IMR-90 (cell line): ENCODE results near the gene MBOAT1. TPM values are rescaled to one million over a fixed set of nuclear protein-coding genes. Genes with fewer than 3 reads are reported as not detected.

Experiments
- ATAC-seq: fragments of 200-7000 bp; cut with Tn5 transposase; 2 replicates; pipeline ENCODE4 v1.9.1; 2020; ENCODE audit warnings: low read depth, mild to moderate bottlenecking, moderate library complexity
- BruUV-seq: library from RNA; stranded (reverse); fragments of 400-500 nt; replicated peaks from 2 replicates; lab custom pipeline; 2021; lab: Mats Ljungman, UMichigan
- CTCF ChIA-PET: fragments of 300-600 bp; formaldehyde crosslinking; extraction: SDS; loops from one replicate; lab custom pipeline; 2021; ENCODE audit warnings: antibody characterized with exemption; lab: Yijun Ruan, JAX
- POLR2A ChIA-PET: fragments of 300-600 bp; sonication (Branson Sonifier 250); formaldehyde crosslinking; loops from one replicate; lab custom pipeline; 2022; ENCODE audit warnings: antibody characterized with exemption; ENCODE audit not compliant: unreplicated experiment; lab: Charles Lee
- DNase-seq: peaks from one replicate; pipeline ENCODE4 v3.0.0; 2013
- H2AFZ ChIP-seq: replicated peaks from 2 replicates; pipeline ENCODE3; 2013; ENCODE audit warnings: low read length, mild to moderate bottlenecking; ENCODE audit not compliant: poor library complexity
- H2AK5ac ChIP-seq: 2 replicates; pipeline ENCODE4 v1.6.1; 2013; ENCODE audit warnings: low read depth, low read length, inconsistent platforms
- H2AK9ac ChIP-seq: replicated peaks from 2 replicates; pipeline ENCODE3; 2013; ENCODE audit warnings: mild to moderate bottlenecking, low read depth, low read length, moderate library complexity; ENCODE audit not compliant: poor library complexity
- H2BK120ac ChIP-seq: 2 replicates; pipeline ENCODE4 v1.6.1; 2013; ENCODE audit warnings: low read depth, low read length, inconsistent platforms
- H2BK15ac ChIP-seq: 3 replicates; pipeline ENCODE4 v1.6.1; 2013; ENCODE audit warnings: low read depth, low read length, inconsistent platforms
- H2BK20ac ChIP-seq: 2 replicates; pipeline ENCODE4 v1.6.1; 2013; ENCODE audit warnings: low read depth, mild to moderate bottlenecking, inconsistent platforms, low read length, moderate library complexity
- H2BK5ac ChIP-seq: 2 replicates; pipeline ENCODE4 v1.6.1; 2013; ENCODE audit warnings: mild to moderate bottlenecking, low read depth, low read length, inconsistent platforms; ENCODE audit not compliant: poor library complexity, severe bottlenecking
- H3K14ac ChIP-seq: replicated peaks from 2 replicates; pipeline ENCODE4 v1.6.1; 2013; ENCODE audit warnings: low read depth, low read length, inconsistent platforms
- H3K18ac ChIP-seq: 2 replicates; pipeline ENCODE4 v1.6.1; 2013; ENCODE audit warnings: low read depth, low read length, control low read depth
- H3K23ac ChIP-seq: 2 replicates; pipeline ENCODE4 v1.6.1; 2013; ENCODE audit warnings: low read depth, low read length, inconsistent platforms
- H3K27ac ChIP-seq: 2 replicates; pipeline ENCODE4 v1.5.1; 2013; ENCODE audit warnings: mild to moderate bottlenecking, control low read depth, low read length; ENCODE audit not compliant: insufficient read depth
- H3K27me3 ChIP-seq: 2 replicates; pipeline ENCODE4 v1.6.1; 2013; ENCODE audit warnings: low read length; ENCODE audit not compliant: control insufficient read depth, insufficient read depth
- H3K36me3 ChIP-seq: 2 replicates; pipeline ENCODE4 v1.6.1; 2013; ENCODE audit warnings: low read length, mixed read lengths; ENCODE audit not compliant: control insufficient read depth, insufficient read depth
- H3K4ac ChIP-seq: 2 replicates; pipeline ENCODE4 v1.6.1; 2013; ENCODE audit warnings: low read depth, low read length, inconsistent platforms
- H3K4me1 ChIP-seq: 2 replicates; pipeline ENCODE4 v1.6.1; 2013; ENCODE audit warnings: low read length, mixed read lengths; ENCODE audit not compliant: control insufficient read depth, insufficient read depth
- H3K4me2 ChIP-seq: 2 replicates; pipeline ENCODE4 v1.6.1; 2013; ENCODE audit warnings: low read depth, mild to moderate bottlenecking, control low read depth, low read length, moderate library complexity
- H3K4me3 ChIP-seq: 2 replicates; pipeline ENCODE4 v1.5.1; 2013; ENCODE audit warnings: low read depth, mild to moderate bottlenecking, control low read depth, low read length, moderate library complexity; ENCODE audit not compliant: insufficient read depth
- H3K56ac ChIP-seq: 2 replicates; pipeline ENCODE4 v1.6.1; 2013; ENCODE audit warnings: low read length, inconsistent platforms; ENCODE audit not compliant: insufficient read depth; ENCODE audit errors: extremely low read depth
- H3K79me1 ChIP-seq, 2 experiments: 2 replicates each; pipeline ENCODE4 v1.6.1; 2013; ENCODE audit warnings: low read length in 2 of 2, inconsistent platforms in 1 of 2, low read depth in 1 of 2
- H3K9ac ChIP-seq: 2 replicates; pipeline ENCODE4 v1.6.1; 2013; ENCODE audit warnings: low read depth, low read length, control low read depth
- H3K9me1 ChIP-seq: 2 replicates; pipeline ENCODE4 v1.6.1; 2013; ENCODE audit warnings: low read length, inconsistent platforms; ENCODE audit not compliant: insufficient read depth
- H3K9me3 ChIP-seq: 2 replicates; pipeline ENCODE4 v1.6.1; 2013; ENCODE audit warnings: low read length; ENCODE audit not compliant: control insufficient read depth, insufficient read depth
- H4K20me1 ChIP-seq: 2 replicates; pipeline ENCODE4 v1.6.1; 2013; ENCODE audit warnings: low read length, inconsistent platforms; ENCODE audit not compliant: insufficient read depth
- H4K5ac ChIP-seq: 2 replicates; pipeline ENCODE4 v1.6.1; 2013; ENCODE audit warnings: mild to moderate bottlenecking, low read depth, low read length, control low read depth
- H4K8ac ChIP-seq, 2 experiments: 2 replicates each; pipeline ENCODE4 v1.6.1; 2013; ENCODE audit warnings: low read depth in 2 of 2, low read length in 2 of 2, control low read depth in 1 of 2, inconsistent platforms in 1 of 2
- H4K91ac ChIP-seq: 2 replicates; pipeline ENCODE4 v1.6.1; 2013; ENCODE audit warnings: low read depth, low read length, inconsistent platforms; ENCODE audit not compliant: insufficient read depth
- BHLHE40 ChIP-seq: fragments of 150-350 bp; IDR thresholded peaks from 2 replicates; pipeline ENCODE4 v1.6.1; 2016; ENCODE audit warnings: mild to moderate bottlenecking, low read depth, low read length
- CEBPB ChIP-seq: IDR thresholded peaks from 2 replicates; pipeline ENCODE4 v1.6.1; 2012; ENCODE audit warnings: low read depth, low read length, improper control_type of control experiment
- CHD1 ChIP-seq: IDR thresholded peaks from 2 replicates; pipeline ENCODE4 v1.6.1; 2012; ENCODE audit warnings: low read depth, low read length, improper control_type of control experiment
- CTCF ChIP-seq: conservative IDR thresholded peaks from 2 replicates; pipeline ENCODE4 v1.5.1; 2012; ENCODE audit warnings: mild to moderate bottlenecking, low read depth, low read length, improper control_type of control experiment
- FOS ChIP-seq: fragments of 150-350 bp; IDR thresholded peaks from 2 replicates; pipeline ENCODE4 v1.6.1; 2016; ENCODE audit warnings: low read depth, low read length
- MAFK ChIP-seq: IDR thresholded peaks from 2 replicates; pipeline ENCODE4 v1.6.1; 2012; ENCODE audit warnings: low read depth, low read length, improper control_type of control experiment
- MXI1 ChIP-seq: IDR thresholded peaks from 2 replicates; pipeline ENCODE4 v1.6.1; 2012; ENCODE audit warnings: low read depth, mild to moderate bottlenecking, low read length, moderate library complexity, borderline replicate concordance
- NFE2L2 ChIP-seq: fragments of 150-350 bp; IDR thresholded peaks from 2 replicates; pipeline ENCODE4 v1.6.1; 2016; ENCODE audit warnings: low read depth, mild to moderate bottlenecking, low read length
- POLR2A ChIP-seq: IDR thresholded peaks from 2 replicates; pipeline ENCODE4 v1.6.1; 2012; ENCODE audit warnings: mild to moderate bottlenecking, low read depth, low read length
- RAD21 ChIP-seq: IDR thresholded peaks from 2 replicates; pipeline ENCODE4 v1.6.1; 2012; ENCODE audit warnings: low read length, improper control_type of control experiment
- RCOR1 ChIP-seq: IDR thresholded peaks from 2 replicates; pipeline ENCODE4 v1.6.1; 2012; ENCODE audit warnings: mild to moderate bottlenecking, low read length, improper control_type of control experiment; ENCODE audit not compliant: insufficient replicate concordance
- RFX5 ChIP-seq: IDR thresholded peaks from 2 replicates; pipeline ENCODE4 v1.8.0; 2012; ENCODE audit warnings: low read depth, mild to moderate bottlenecking, low read length, moderate library complexity
- SMC3 ChIP-seq: fragments of 150-350 bp; IDR thresholded peaks from 2 replicates; pipeline ENCODE4 v1.6.1; 2016; ENCODE audit warnings: low read depth, mild to moderate bottlenecking, antibody characterized with exemption, low read length, moderate library complexity
- WGBS, 2 experiments: methylation state at CpG; one replicate each; pipeline versions ENCODE4 v1.1.5 to v1.1.7; 2013; ENCODE audit warnings: missing lambda C conversion rate in 2 of 2; ENCODE audit not compliant: insufficient read length in 1 of 2; ENCODE audit errors: extremely low coverage in 2 of 2; 5-methylcytosine and 5-hydroxymethylcytosine counted together
- dilution Hi-C: fragments of 300-500 bp; cut with HindIII; formaldehyde crosslinking; loops from one replicate; pipeline ENCODE4 v1.14.3; 2018; ENCODE audit warnings: low sequenced_read_pairs; ENCODE audit not compliant: unreplicated experiment
- in situ Hi-C: fragments of 300-500 bp; cut with MboI; formaldehyde crosslinking; loops from 3 replicates; pipeline ENCODE4 v1.14.3; 2019; ENCODE audit warnings: low sequenced_read_pairs, inconsistent platforms, mixed read lengths
- intact Hi-C: fragments of 100-400 bp; cut with micrococcal nuclease; formaldehyde crosslinking; loops from 2 replicates; pipeline ENCODE4 v1.10.0; 2022
- polyA plus RNA-seq, 3 experiments: library from polyadenylated mRNA; depleted of rRNA; stranded (reverse); fragments of >200 nt; gene quantifications; 2 replicates each; pipeline ENCODE4 v1.2.3, GENCODE V29; 2012; ENCODE audit warnings: low replicate concordance in 1 of 3
- total RNA-seq: library from RNA; depleted of rRNA; stranded (reverse); fragments of >200 nt; gene quantifications from 2 replicates; pipeline ENCODE4 v1.2.3, GENCODE V29; 2012
- TF ChIP-seq, protein P1 (sequence below): fragments of 150-350 bp; IDR thresholded peaks from 2 replicates; pipeline ENCODE4 v1.6.1; 2016; ENCODE audit warnings: low read depth, mild to moderate bottlenecking, low read length, moderate library complexity, borderline replicate concordance
- TF ChIP-seq, protein P2 (sequence below): fragments of 150-350 bp; IDR thresholded peaks from 2 replicates; pipeline ENCODE4 v1.6.1; 2017; ENCODE audit warnings: mild to moderate bottlenecking, antibody characterized with exemption, low read length, low read depth

The MBOAT1 gene
- total and polyA plus RNA-seq, 2 of the 4 experiments (the other 2 are of a cell fraction), result 1.6 to 4.7 TPM

DNA sequence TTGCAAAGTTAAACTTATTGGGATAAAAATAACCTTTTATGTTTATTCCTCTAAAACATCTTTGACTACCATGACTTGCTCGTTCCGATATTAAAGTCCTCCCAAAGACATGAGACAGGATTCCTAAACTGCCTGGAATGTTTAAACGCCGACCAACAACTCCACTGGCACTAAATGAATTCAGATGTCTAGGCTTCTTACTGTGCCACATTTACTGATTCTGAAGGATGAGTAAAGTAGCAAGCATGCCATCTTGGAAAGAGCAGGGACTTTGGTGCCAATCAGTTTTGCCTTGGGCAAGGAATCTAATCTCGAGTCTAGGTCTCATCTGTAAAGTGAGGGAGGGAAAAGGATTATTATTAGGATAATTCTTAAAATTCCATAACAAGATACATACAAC, 25.3 kb downstream of the MBOAT1 start:
- POLR2A ChIA-PET, result no interaction called here
- in situ Hi-C loops, result no loop called here
- H3K9ac ChIP-seq, result no peak overlapping the region
- CTCF ChIA-PET, result interaction anchor here (0.8 kb wide), 1 partner anchor 12 kb away, joined by 4 read pairs; no protein-coding TSS in a partner anchor
- H3K56ac ChIP-seq, result no peak overlapping the region
- H3K79me1 ChIP-seq, result no peaks in the 10 kb centered on the region; a peak in 2 of 4 replicates
- no peaks in the 10 kb centered on the region for H3K4me1 ChIP-seq
- H4K8ac ChIP-seq, result no peak overlapping the region
- peak overlapping the region; percentile 45; the same call in 1 of the 2 replicates for H3K4ac ChIP-seq
- no peak overlapping the region for H3K18ac ChIP-seq
- intact Hi-C loops, result no loop called here
- no peak overlapping the region for H3K4me2 ChIP-seq
- H2BK120ac ChIP-seq, result no peak overlapping the region
- no peaks in the 10 kb centered on the region for H3K27me3 ChIP-seq
- H4K91ac ChIP-seq, result no peak overlapping the region
- H2AFZ ChIP-seq, result no peak overlapping the region
- no peak overlapping the region for H4K5ac ChIP-seq
- no peak overlapping the region for H2AK9ac ChIP-seq
- no peaks in the 10 kb centered on the region for H3K9me3 ChIP-seq
- DNase-seq, result no peak
- no peaks in the 10 kb centered on the region for H3K36me3 ChIP-seq
- ATAC-seq, result peak; percentile 40
- no TSS peak for BruUV-seq
- dilution Hi-C loops, result no loop called here
- no peak overlapping the region for H3K23ac ChIP-seq
- no CpG with 5 or more reads among the region's 5 CpGs for WGBS, 2 experiments
- no peak overlapping the region for H3K14ac ChIP-seq
- TF ChIP-seq MAFK (no peak), POLR2A (no peak), RCOR1 (no peak), BHLHE40 (no peak), NFE2L2 (no peak), RFX5 (no peak), CTCF (no peak), CHD1 (no peak), RAD21 (no peak), SMC3 (no peak), MXI1 (no peak), FOS (no peak), CEBPB (no peak)
- TF ChIP-seq, protein P1, sequence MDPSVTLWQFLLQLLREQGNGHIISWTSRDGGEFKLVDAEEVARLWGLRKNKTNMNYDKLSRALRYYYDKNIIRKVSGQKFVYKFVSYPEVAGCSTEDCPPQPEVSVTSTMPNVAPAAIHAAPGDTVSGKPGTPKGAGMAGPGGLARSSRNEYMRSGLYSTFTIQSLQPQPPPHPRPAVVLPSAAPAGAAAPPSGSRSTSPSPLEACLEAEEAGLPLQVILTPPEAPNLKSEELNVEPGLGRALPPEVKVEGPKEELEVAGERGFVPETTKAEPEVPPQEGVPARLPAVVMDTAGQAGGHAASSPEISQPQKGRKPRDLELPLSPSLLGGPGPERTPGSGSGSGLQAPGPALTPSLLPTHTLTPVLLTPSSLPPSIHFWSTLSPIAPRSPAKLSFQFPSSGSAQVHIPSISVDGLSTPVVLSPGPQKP, result no peak
- TF ChIP-seq, protein P2, sequence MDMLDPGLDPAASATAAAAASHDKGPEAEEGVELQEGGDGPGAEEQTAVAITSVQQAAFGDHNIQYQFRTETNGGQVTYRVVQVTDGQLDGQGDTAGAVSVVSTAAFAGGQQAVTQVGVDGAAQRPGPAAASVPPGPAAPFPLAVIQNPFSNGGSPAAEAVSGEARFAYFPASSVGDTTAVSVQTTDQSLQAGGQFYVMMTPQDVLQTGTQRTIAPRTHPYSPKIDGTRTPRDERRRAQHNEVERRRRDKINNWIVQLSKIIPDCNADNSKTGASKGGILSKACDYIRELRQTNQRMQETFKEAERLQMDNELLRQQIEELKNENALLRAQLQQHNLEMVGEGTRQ, result no peak
- H2BK5ac ChIP-seq, result no peak overlapping the region
- no peak overlapping the region for H2BK20ac ChIP-seq
- no peaks in the 10 kb centered on the region for H4K20me1 ChIP-seq
- no peak overlapping the region for H3K4me3 ChIP-seq
- H3K27ac ChIP-seq, result no peak overlapping the region
- H2AK5ac ChIP-seq, result no peak overlapping the region
- H2BK15ac ChIP-seq, result no peak overlapping the region
- peaks cover 7% of the 10 kb centered on the region for H3K9me1 ChIP-seq
